Keratinocyte (primary cell): ENCODE data around the gene STON1. TPM values are rescaled to one million over a fixed set of nuclear protein-coding genes. Genes with fewer than 3 reads are reported as not detected.

ENCODE experiments used
- DNase-seq: peaks from one replicate; pipeline ENCODE4 v3.0.0-alpha.2; 2011; ENCODE audit warnings: low read depth, missing footprints, low spot score
- FAIRE-seq: peaks from 2 replicates; lab custom pipeline; 2011; peaks lifted over from hg19 to GRCh38; lab: Jason Lieb, UNC
- H2AFZ ChIP-seq: 2 replicates; pipeline ENCODE4 v1.6.0; 2012; ENCODE audit warnings: low read length, control low read depth, inconsistent platforms; ENCODE audit not compliant: control insufficient read depth
- H3K27ac ChIP-seq: 2 replicates; pipeline ENCODE4 v1.5.1; 2011; ENCODE audit warnings: low read length; ENCODE audit not compliant: control insufficient read depth, insufficient read depth
- H3K27me3 ChIP-seq: 3 replicates; pipeline ENCODE4 v1.6.0; 2011; ENCODE audit warnings: low read length; ENCODE audit not compliant: control insufficient read depth, insufficient read depth; ENCODE audit errors: extremely low read depth
- H3K36me3 ChIP-seq, 2 experiments: 2 replicates in 1 of 2; 3 replicates in 1 of 2; pipeline ENCODE4 v1.5.1; 2011; ENCODE audit warnings: low read length in 2 of 2, mild to moderate bottlenecking in 1 of 2; ENCODE audit not compliant: control insufficient read depth in 2 of 2, insufficient read depth in 2 of 2; ENCODE audit errors: extremely low read depth in 1 of 2
- H3K4me1 ChIP-seq: 3 replicates; pipeline ENCODE4 v1.5.1; 2011; ENCODE audit warnings: low read length; ENCODE audit not compliant: control insufficient read depth, insufficient read depth; ENCODE audit errors: extremely low read depth
- H3K4me2 ChIP-seq: 3 replicates; pipeline ENCODE4 v1.6.0; 2011; ENCODE audit warnings: low read depth, low read length; ENCODE audit not compliant: control insufficient read depth, insufficient read depth; ENCODE audit errors: extremely low read depth
- H3K4me3 ChIP-seq, 3 experiments: fragments of 200-600 bp in 1 of 3; sonication (generic) in 1 of 3; 2 replicates in 2 of 3; 3 replicates in 1 of 3; pipeline ENCODE4 v1.5.1; 2011 to 2016; ENCODE audit warnings: low read length in 3 of 3, mild to moderate bottlenecking in 3 of 3, control low read depth in 2 of 3, inconsistent platforms in 1 of 3, low read depth in 1 of 3, mixed read lengths in 1 of 3, mixed run types in 1 of 3, moderate library complexity in 1 of 3; ENCODE audit not compliant: control insufficient read depth in 2 of 3, insufficient read depth in 2 of 3; ENCODE audit errors: extremely low read depth in 1 of 3
- H3K79me2 ChIP-seq: 2 replicates; pipeline ENCODE4 v1.6.0; 2012; ENCODE audit warnings: low read length; ENCODE audit not compliant: control insufficient read depth, insufficient read depth
- H3K9ac ChIP-seq: 3 replicates; pipeline ENCODE4 v1.6.0; 2011; ENCODE audit warnings: low read length; ENCODE audit not compliant: control insufficient read depth, insufficient read depth; ENCODE audit errors: extremely low read depth
- H3K9me1 ChIP-seq: 3 replicates; pipeline ENCODE4 v1.6.0; 2011; ENCODE audit warnings: low read length; ENCODE audit not compliant: control insufficient read depth, insufficient read depth; ENCODE audit errors: extremely low read depth
- H3K9me3 ChIP-seq: 2 replicates; pipeline ENCODE4 v1.5.1; 2012; ENCODE audit warnings: low read depth, low read length; ENCODE audit not compliant: control insufficient read depth
- H4K20me1 ChIP-seq: 3 replicates; pipeline ENCODE4 v1.6.0; 2011; ENCODE audit warnings: low read length; ENCODE audit not compliant: control insufficient read depth, insufficient read depth; ENCODE audit errors: extremely low read depth
- CTCF ChIP-seq, 3 experiments: IDR thresholded peaks in 1 of 3; conservative IDR thresholded peaks in 1 of 3; optimal IDR thresholded peaks in 1 of 3; 2 replicates in 2 of 3; 3 replicates in 1 of 3; pipeline versions ENCODE3 to v1.5.1; 2011; ENCODE audit warnings: low read length in 3 of 3, mild to moderate bottlenecking in 3 of 3, moderate library complexity in 2 of 3, control low read depth in 1 of 3, inconsistent platforms in 1 of 3; ENCODE audit not compliant: insufficient read depth in 2 of 3; ENCODE audit errors: extremely low read depth in 1 of 3
- EZH2 ChIP-seq: IDR thresholded peaks from one replicate; pipeline ENCODE4 v1.6.1; 2012; ENCODE audit warnings: inconsistent platforms, mild to moderate bottlenecking, low read length, moderate library complexity
- dilution Hi-C: fragments of 300-500 bp; cut with MboI; formaldehyde crosslinking; loops from one replicate; pipeline ENCODE4 v1.7.0; 2020; ENCODE audit warnings: low sequenced_read_pairs; ENCODE audit not compliant: extremely low pct_ligation_motif_present
- polyA plus RNA-seq, 5 experiments: library from polyadenylated mRNA; depleted of rRNA in 3 of 5; stranded (reverse) in 3 of 5; stranded (forward) in 1 of 5; unstranded in 1 of 5; fragments of >200 nt; gene quantifications; 1 replicate in 1 of 5; 2 replicates in 3 of 5; 3 replicates in 1 of 5; pipeline versions ENCODE4 v1.2.1 to v1.2.3, GENCODE V29; 2011 to 2012; ENCODE audit warnings: missing spikeins in 2 of 5, low read depth in 1 of 5, low replicate concordance in 1 of 5

The STON1 gene
- polyA plus RNA-seq, 1 donor (not counting 4 experiments of a cell fraction or from before 2014, with no cell fraction given), result 1.2 TPM

GRCh38 chr2:48514348-48515003 lies 15.5 kb upstream of the STON1 start:
- Histone ChIP-seq H3K79me2 (no peaks in the 10 kb centered on the region), H3K4me1 (no peaks in the 10 kb centered on the region), H3K27ac (no peak overlapping the region), H3K27me3 (no peaks in the 10 kb centered on the region), H3K9me1 (no peaks in the 10 kb centered on the region), H4K20me1 (no peaks in the 10 kb centered on the region), H2AFZ (no peak overlapping the region), H3K9ac (no peak overlapping the region), H3K4me3 (no peak overlapping the region), H3K36me3 (peaks cover 10% of the 10 kb centered on the region in 2 experiments), H3K4me2 (no peak overlapping the region), H3K9me3 (no peaks in the 10 kb centered on the region)
- dilution Hi-C loops, result no loop called here
- DNase-seq (no peak), FAIRE-seq (no peak)
- TF ChIP-seq CTCF (optimal IDR thresholded peaks at IDR 0.05 in 1 of 3, IDR thresholded peaks at IDR 0.05 in 1 of 3, conservative IDR thresholded peaks at IDR 0.05 in 1 of 3; ENCODE audit: extremely low read depth in 1 of 3, insufficient read depth in 2 of 3, low read length in 3 of 3) (no peak), EZH2 (no peak)

GRCh38 chr2:48515513-48515985 lies 14.4 kb upstream of the STON1 start:
- FAIRE-seq (no peak), DNase-seq (no peak)
- no peak overlapping the region for H3K27ac ChIP-seq
- H3K4me2 ChIP-seq, result no peak overlapping the region
- no peaks in the 10 kb centered on the region for H4K20me1 ChIP-seq
- dilution Hi-C loops, result no loop called here
- TF ChIP-seq EZH2 (no peak), CTCF (optimal IDR thresholded peaks at IDR 0.05 in 1 of 3, IDR thresholded peaks at IDR 0.05 in 1 of 3, conservative IDR thresholded peaks at IDR 0.05 in 1 of 3; ENCODE audit: extremely low read depth in 1 of 3, insufficient read depth in 2 of 3, low read length in 3 of 3) (no peak)
- peaks cover 10% of the 10 kb centered on the region in 2 experiments for H3K36me3 ChIP-seq
- H3K27me3 ChIP-seq, result no peaks in the 10 kb centered on the region
- no peaks in the 10 kb centered on the region for H3K79me2 ChIP-seq
- no peak overlapping the region for H2AFZ ChIP-seq
- no peaks in the 10 kb centered on the region for H3K9me3 ChIP-seq
- H3K9me1 ChIP-seq, result no peaks in the 10 kb centered on the region
- H3K9ac ChIP-seq, result no peak overlapping the region
- H3K4me1 ChIP-seq, result no peaks in the 10 kb centered on the region
- no peak overlapping the region for H3K4me3 ChIP-seq
